HEK293T (cell line): Measurements from ENCODE around the gene RBFA.

Source experiments
- ARNT ChIP-seq: fragments of 450-650 bp; IDR thresholded peaks from 2 replicates; pipeline ENCODE4 v1.6.1; 2017; ENCODE audit warnings: mild to moderate bottlenecking
- BHLHE40 ChIP-seq: fragments of 450-650 bp; IDR thresholded peaks from 2 replicates; pipeline ENCODE4 v1.6.1; 2016; ENCODE audit warnings: mild to moderate bottlenecking, moderate library complexity, borderline replicate concordance
- CTBP1 ChIP-seq: fragments of 450-650 bp; IDR thresholded peaks from 2 replicates; pipeline ENCODE4 v1.6.1; 2016; ENCODE audit warnings: borderline replicate concordance
- FOXA1 ChIP-seq: fragments of 450-650 bp; IDR thresholded peaks from 2 replicates; pipeline ENCODE4 v1.6.1; 2016; ENCODE audit warnings: mild to moderate bottlenecking
- FOXM1 ChIP-seq: fragments of 450-650 bp; IDR thresholded peaks from 2 replicates; pipeline ENCODE4 v1.6.1; 2017; ENCODE audit warnings: mild to moderate bottlenecking, borderline replicate concordance
- L3MBTL2 ChIP-seq: fragments of 450-650 bp; conservative IDR thresholded peaks from 2 replicates; pipeline ENCODE4 v1.6.1; 2016; ENCODE audit warnings: mild to moderate bottlenecking
- NFRKB ChIP-seq: fragments of 450-650 bp; IDR thresholded peaks from 2 replicates; pipeline ENCODE4 v1.6.1; 2016; ENCODE audit warnings: mild to moderate bottlenecking, moderate library complexity
- PKNOX1 ChIP-seq: fragments of 450-650 bp; IDR thresholded peaks from 2 replicates; pipeline ENCODE4 v1.6.1; 2016
- SP1 ChIP-seq: fragments of 450-650 bp; IDR thresholded peaks from 2 replicates; pipeline ENCODE4 v1.6.1; 2017
- SUZ12 ChIP-seq: fragments of 450-650 bp; IDR thresholded peaks from 2 replicates; pipeline ENCODE4 v1.6.1; 2016; ENCODE audit warnings: mild to moderate bottlenecking
- TARDBP ChIP-seq: fragments of 450-650 bp; IDR thresholded peaks from 2 replicates; pipeline ENCODE4 v1.6.1; 2016
- ZNF384 ChIP-seq: fragments of 450-650 bp; IDR thresholded peaks from 2 replicates; pipeline ENCODE4 v1.6.1; 2016

- TF ChIP-seq NFRKB (no peak), CTBP1 (no peak), SP1 (no peak), TARDBP (no peak), FOXM1 (no peak), PKNOX1 (no peak), FOXA1 (no peak), BHLHE40 (no peak), ZNF384 (no peak), ARNT (no peak), SUZ12 (no peak), L3MBTL2 (no peak)
These were observed 36.6 kb downstream of the RBFA start for GRCh38 chr18:80070825-80071224.
